GM12892 (cell line): ENCODE data around the gene RABL6.

Experiments used
- POLR2A ChIP-seq: IDR thresholded peaks from 2 replicates; pipeline ENCODE4 v1.6.1; 2011; ENCODE audit warnings: low read depth, low read length, control low read depth
- POLR2AphosphoS5 ChIP-seq: IDR thresholded peaks from 2 replicates; pipeline ENCODE4 v1.6.1; 2011; ENCODE audit warnings: low read depth, low read length, control low read depth
- TAF1 ChIP-seq: IDR thresholded peaks from 2 replicates; pipeline ENCODE4 v1.6.1; 2011; ENCODE audit warnings: low read depth, mild to moderate bottlenecking, control low read depth, low read length, borderline replicate concordance

GRCh38 chr9:136762221-136762691 is 45.5 kb upstream of the RABL6 start:
- TF ChIP-seq POLR2AphosphoS5: no peak
- TF ChIP-seq TAF1: no peak
- no peak for TF ChIP-seq POLR2A
